NCI-H82 (cell line): Measurements from ENCODE around the gene C4orf50.

Experiments
- DNase-seq: peaks from one replicate; lab custom pipeline; 2025; lab: John Stamatoyannopoulos, UW

The C4orf50 gene

GRCh38 chr4:5921101-5921980 lies 96.9 kb downstream of the C4orf50 start:
- DNase-seq, result no peak

GRCh38 chr4:5919571-5919970 lies 98.7 kb downstream of the C4orf50 start:
- DNase-seq, result no peak

- DNase-seq, result no peak
Measured at GRCh38 chr4:5919044-5919443, 99.2 kb downstream of the C4orf50 start.

GRCh38 chr4:5918331-5918985 lies 99.8 kb downstream of the C4orf50 start:
- no peak for DNase-seq

- DNase-seq, result no peak
Measured at GRCh38 chr4:5917672-5918071, 100.6 kb downstream of the C4orf50 start.

GRCh38 chr4:5916229-5916628 lies 102.0 kb downstream of the C4orf50 start:
- no peak for DNase-seq

GRCh38 chr4:5913454-5913853 lies 104.8 kb downstream of the C4orf50 start:
- peak; percentile 23 for DNase-seq

- no peak for DNase-seq
Measured at GRCh38 chr4:5912614-5913019, 105.6 kb downstream of the C4orf50 start.

- DNase-seq, result no peak
Measured at GRCh38 chr4:5908876-5909427, 109.3 kb downstream of the C4orf50 start.

- DNase-seq, result no peak
Measured at GRCh38 chr4:5906191-5906590, 112.0 kb downstream of the C4orf50 start.

- DNase-seq, result no peak
Measured at GRCh38 chr4:5905714-5906113, 112.5 kb downstream of the C4orf50 start.

- DNase-seq, result no peak
Measured at GRCh38 chr4:5900844-5901243, 117.4 kb downstream of the C4orf50 start.

GRCh38 chr4:5899881-5900280 lies 118.3 kb downstream of the C4orf50 start:
- DNase-seq, result no peak

GRCh38 chr4:5899396-5899795 lies 118.8 kb downstream of the C4orf50 start:
- DNase-seq, result no peak

GRCh38 chr4:5897674-5898073 lies 120.6 kb downstream of the C4orf50 start:
- DNase-seq, result no peak

GRCh38 chr4:5895287-5895686 lies 122.9 kb downstream of the C4orf50 start:
- DNase-seq, result peak; percentile 8

GRCh38 chr4:5894266-5894665 lies 124.0 kb downstream of the C4orf50 start:
- peak; percentile 94 for DNase-seq

GRCh38 chr4:5893591-5893990 lies 124.6 kb downstream of the C4orf50 start:
- DNase-seq, result peak; percentile 41

- DNase-seq, result peak; percentile 90
Measured at GRCh38 chr4:5893004-5893580, 125.1 kb downstream of the C4orf50 start, which contains the start of gene CRMP1. Gene CRMP1 (minus strand): TSS chr4:5893086. CDS start chr4:5892969, 117 bp downstream.

GRCh38 chr4:5892323-5893003 lies 125.8 kb downstream of the C4orf50 start:
- peak; percentile 61 for DNase-seq

- DNase-seq, result peak; percentile 61
Measured at GRCh38 chr4:5891563-5892322, 126.5 kb downstream of the C4orf50 start.
